DMS53 treated with DMSO at 0.1 percent for 48 hours (cell line): Measurements from ENCODE around the gene GALNT11.

Experiments
- DNase-seq: peaks from one replicate; lab custom pipeline; 2025; ENCODE audit not compliant: unreplicated experiment; lab: John Stamatoyannopoulos, UW

Gene GALNT11

DNA sequence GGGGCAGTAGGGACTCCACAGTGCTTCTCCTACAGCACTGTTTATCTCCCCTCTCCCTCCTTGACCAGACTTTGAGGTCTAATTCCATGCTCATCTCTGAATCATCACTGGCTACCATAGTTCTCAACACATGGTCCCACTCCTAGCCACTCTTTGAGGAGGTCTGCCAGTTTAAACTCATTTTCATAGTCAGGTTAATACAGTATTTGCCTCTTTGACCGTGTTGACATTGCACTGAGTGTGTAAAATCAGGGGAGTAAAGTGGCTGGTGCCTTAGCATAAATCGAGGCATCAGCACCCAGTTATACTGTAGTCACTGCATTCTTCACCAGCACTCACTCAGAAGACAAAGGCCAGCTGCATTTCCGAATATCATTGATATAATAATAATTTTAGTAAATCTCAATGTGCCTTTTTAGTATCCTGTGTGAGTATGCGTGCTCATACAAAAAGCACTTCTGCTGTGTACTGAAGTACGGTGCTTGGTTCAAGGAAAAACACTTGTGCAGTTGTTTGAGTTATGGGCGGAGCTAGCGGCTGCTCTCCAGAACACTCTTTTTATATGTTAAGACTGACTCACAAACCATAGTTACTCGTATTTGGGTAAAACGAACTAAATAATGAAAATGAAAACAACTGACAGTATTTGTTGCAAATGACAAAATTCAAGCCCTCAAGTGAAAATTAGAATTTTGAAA is 89.7 kb downstream of the GALNT11 start:
- DNase-seq: no peak

DNA sequence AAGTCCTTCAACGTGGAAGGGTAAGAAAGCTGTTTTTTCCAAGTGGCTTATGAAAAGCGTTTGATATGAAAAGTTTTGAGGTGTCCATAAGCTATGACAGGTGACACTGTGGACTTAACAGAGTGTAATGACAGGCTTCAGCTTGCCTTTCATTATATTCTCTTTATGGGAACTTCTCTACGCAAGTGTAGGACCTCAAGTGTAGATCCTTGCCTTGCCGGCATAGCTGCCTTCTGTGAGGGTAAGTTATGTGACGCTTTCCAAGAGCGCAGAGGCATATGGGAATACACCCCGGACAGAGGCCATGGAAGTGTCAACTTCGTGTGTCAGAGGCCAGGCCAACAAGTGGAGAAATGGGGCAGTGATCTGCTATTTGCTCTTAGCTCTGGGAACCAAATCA is 91.9 kb downstream of the GALNT11 start:
- DNase-seq: no peak

DNA sequence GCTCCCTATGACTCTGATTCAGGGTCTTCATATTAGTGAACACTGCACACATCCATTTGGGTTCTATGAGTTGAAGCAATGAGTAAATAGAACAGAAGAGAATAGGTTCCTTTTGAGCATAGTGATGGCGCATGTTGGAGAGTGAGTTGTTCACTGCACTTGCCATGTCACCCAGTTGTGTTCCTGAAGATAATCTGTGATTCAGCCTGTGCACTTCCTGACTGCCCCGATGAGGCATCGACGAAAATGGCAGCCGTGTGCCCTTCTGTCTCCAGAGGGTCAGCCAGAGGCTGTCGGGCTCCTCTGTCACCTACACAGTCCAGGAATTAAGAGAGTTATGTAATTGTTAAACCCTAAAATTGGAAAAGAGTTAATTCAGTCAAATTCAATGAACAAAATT is 94.7 kb downstream of the GALNT11 start:
- no peak for DNase-seq

DNA sequence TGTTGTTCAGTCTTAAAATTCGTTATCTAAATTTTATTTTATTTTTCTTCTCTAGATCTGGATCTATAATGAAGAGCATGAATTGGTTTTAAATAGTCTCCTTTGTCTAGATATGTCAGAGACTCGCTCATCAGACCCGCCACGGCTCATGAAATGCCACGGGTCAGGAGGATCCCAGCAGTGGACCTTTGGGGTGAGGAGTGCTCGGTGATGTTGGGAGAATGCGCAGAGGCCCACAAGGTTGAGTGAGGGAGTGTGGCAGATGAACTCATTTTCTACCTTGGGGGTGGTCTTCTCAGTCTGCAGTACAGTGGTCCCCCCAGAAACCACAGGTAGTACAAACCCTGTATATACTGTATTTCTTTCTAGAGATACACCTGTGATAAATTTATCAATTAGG is 95.3 kb downstream of the GALNT11 start:
- DNase-seq: no peak

DNA sequence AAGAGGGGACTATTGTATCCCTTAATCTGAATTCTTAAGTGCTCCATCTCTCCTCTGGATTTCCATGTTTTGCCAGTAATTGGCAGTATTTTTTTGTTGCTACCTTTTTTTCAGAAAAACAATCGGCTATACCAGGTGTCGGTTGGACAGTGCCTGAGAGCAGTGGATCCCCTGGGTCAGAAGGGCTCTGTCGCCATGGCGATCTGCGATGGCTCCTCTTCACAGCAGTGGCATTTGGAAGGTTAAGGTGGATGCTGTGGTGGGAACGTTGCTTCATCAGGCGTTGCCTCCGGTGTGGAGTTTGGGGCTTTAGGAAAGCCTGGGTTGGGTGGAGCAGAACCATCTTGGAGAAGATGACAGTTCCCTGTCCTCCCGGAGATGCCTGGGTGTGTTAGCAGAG is 96.0 kb downstream of the GALNT11 start:
- DNase-seq: no peak

DNA sequence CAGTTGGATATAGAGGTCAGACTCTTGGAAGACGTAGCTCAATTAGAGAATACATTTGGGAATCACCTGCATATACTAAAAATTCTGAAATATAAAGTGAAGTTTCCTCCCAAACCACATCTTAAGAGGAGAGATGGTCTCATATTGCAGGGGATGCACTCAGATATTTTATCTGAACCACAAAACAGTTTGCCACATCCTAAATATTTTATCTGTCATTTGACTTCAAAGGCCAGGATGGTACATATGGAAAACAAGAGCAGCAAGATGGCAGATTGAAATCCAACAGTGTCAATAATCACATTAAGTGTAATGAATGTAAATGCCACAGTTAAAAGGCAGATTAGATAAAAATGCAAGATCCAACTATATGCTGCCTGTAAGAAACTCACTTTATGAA is 97.1 kb downstream of the GALNT11 start:
- no peak for DNase-seq

DNA sequence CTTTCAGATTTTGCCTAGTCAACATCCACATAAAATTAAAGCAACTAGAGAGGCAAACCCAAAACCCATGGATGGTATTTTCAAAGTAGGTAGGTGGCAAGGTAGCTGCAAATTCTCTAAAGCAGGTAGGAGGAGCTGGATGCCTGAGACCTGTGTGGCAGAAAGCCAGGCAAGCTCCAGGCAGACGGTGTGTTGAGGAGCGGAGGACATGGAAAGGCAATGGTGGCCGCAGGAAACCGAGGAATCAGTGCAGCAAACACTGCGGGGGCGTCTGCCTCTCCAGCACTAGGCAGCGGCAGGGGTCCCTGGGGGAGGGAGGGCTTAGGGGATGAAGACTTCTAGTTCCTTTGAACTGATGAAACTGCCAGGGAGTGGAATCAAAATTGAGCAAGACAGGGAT is 101.3 kb downstream of the GALNT11 start:
- no peak for DNase-seq

DNA sequence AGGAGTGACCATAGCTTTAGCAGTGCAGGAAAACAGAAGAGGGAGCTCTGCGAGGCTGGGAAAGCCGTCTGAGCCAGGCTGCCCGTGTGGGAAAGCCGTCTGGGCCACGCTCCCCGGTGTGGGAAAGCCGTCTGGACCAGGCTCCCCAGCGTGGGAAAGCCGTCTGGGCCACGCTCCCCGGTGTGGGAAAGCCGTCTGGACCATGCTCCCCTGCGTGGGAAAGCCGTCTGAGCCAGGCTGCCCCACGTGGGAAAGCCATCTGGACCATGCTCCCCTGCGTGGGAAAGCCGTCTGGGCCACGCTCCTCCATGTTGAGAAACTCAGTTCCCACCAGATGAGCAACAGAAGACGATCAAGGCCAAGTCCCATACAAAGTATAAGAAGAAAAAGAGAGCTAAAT is 101.8 kb downstream of the GALNT11 start:
- DNase-seq: no peak

DNA sequence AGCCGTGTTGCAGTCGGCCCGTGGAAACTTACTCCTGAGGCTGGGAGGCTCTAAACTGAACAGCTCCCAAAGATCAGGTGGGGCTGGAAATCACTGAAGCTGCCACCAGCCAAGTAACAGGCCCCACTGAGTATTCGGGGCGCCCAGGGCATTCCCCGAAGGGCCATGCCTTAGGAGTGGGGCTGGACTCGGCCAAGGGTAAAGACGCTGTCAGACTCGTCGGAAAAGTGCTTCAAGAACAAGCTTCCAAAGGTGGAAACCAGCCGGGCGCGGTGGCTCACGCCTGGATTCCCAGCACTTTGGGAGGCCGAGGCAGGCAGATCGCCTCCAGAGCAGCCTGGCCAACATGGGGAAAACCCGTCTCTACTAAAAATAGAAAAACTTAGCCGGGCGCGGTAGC is 102.8 kb downstream of the GALNT11 start:
- no peak for DNase-seq

DNA sequence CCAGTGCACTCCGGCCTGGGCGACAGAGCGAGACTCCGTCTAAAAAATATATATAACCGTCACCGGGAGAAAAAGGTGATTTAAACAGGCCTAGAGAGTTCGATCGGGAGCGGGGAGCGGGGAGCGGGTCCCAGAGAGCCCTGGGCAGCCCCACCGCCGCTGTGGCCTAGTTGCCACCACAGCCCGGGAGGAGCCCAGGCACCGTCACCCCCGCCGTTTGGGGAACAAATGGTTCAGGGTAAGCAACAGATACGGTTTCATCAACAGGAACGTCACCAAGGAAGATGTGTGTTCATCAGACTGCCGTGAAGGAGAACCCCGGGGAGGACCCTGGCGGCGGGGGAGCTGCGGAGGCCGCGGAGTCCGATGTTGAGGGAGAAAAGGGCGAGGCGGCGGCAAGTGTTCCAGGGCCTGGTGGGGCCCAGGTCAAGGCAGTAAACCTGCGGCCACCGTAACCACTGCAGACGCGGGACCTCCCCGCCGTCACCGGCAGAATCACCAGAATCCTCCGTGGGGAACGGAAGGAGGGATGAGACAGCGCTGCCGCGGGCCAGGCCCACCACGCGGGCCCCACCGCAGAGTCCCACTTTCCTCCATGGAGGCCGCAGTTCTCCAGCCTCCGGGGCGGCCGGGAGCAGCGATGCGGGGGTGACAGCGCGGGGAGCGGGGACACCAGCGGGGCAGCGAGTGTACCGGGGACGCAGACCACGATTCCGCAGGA is 103.4 kb downstream of the GALNT11 start:
- no peak for DNase-seq

DNA sequence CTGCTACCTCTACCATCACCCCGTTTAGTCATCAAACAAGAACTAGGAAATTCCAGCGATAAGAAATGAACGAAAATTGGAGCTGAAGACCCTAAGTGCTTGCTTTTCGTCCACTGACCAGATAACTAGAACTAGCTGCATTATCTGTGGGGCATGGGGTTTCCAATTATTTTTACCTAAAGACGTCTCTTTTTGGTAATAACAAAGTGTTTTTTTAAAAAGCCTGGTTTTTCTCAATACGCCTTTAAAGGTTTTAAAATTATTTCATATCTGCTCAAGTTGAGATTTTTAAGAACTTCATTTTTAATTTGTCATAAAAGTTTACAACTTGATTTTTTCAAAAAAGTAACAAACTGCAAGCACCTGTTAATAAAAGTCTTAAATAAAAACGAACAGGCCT is 104.2 kb downstream of the GALNT11 start:
- no peak for DNase-seq

DNA sequence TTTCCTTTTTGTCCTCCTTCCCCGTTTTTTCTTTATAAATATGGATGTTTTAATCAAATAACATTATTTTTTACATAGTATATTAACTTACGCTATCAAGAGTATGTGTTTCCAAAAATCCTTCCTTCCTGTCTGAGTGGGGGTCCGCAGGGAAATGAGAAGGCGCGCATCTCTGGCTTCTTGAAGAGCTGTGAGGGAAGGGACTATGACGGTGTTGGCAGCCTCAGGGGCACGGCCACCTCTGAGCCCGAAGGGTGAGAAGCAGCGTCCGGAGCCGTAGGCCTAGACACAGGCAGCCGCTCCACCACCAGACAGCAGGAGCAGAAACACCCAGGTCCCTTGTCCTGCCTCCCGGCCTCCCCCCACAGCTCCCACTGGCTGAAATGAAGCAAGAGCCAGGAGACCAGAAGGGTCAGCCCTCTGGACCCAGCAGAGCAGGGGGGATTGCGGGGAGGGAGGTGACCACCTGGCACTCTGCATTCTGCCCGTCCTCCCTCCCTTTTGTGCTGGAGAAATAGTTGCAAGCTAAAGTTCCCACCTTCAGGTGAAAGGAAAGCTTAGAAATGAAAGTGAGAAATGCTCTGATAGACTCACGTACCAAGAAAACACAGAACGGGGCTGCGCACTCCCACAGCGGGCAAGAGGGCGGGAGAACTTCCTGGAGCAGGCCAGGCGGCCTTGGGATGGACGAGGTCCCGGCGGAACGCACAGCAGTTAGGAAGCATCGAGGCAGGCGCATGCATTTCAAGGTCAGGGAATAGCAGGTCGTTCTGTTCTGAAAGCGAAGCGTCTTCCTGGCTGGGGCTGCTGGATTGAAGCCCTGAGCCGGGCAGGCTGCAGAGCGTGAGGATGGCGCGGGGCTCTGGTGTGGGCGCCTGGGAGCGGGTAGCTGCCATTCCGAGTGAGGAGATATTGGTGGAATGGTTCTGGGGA is 105.5 kb downstream of the GALNT11 start:
- no peak for DNase-seq

DNA sequence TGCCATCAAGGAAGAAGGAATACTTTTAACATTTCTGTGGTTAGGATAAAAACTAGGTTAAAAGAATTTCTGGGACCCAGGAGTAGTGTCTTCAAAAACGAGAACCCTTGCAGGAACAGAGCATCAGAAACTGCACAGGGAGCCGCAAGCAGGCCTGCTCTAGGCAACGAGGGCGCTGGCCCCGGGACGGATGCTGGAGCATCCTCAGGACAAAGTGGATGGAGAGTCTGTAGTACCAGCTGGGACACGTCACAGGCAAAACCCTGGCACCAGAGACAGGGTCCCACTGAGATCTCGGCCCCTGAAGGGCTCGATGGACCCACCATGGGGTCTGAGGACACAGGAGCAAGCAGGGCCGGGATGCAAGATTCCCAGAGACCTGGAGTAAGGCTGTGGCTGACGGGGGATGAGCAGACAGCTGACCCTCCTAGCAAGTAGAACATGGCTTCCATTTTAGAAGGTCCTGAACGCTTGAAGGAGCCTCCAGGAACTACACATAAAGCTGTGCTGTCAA is 106.6 kb downstream of the GALNT11 start:
- no peak for DNase-seq

DNA sequence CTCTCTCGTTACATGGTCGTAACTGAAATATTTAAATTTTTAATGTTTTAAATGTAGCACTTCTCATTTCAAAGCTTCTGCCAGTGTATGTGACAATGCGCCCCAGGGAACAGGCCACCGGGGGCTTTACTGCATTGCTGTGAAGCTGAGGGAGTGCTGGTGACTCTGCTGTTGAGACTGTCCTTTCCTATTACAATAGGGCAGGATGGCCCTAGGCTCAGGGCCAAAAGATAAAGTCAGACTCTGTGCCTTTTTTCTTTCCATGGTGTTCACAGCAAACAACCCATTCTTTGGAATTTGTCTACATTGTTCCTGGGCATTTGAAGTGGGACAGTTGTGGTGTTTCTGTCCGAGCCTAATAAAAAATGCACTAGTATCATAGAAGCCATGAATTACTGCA is 107.3 kb downstream of the GALNT11 start:
- DNase-seq: no peak

DNA sequence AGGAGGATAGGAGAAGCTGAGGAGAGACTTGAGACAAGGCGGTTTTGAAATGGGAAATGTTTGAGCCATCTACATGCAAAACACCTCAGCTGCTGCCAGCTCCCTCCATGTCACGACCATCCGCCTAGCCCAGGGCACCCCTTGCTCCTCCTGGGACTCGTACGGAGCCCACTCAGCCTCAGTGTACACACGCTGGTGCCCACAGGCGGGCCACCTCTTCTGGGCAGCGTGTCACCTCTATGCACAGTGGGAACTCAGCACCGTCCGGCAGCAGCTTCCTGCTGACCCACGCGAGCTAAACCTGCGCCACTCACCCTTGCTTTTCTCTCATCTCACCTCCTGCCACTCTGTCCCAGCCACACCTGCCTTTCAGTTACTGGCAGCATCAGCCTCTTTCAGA is 108.3 kb downstream of the GALNT11 start:
- DNase-seq: no peak

DNA sequence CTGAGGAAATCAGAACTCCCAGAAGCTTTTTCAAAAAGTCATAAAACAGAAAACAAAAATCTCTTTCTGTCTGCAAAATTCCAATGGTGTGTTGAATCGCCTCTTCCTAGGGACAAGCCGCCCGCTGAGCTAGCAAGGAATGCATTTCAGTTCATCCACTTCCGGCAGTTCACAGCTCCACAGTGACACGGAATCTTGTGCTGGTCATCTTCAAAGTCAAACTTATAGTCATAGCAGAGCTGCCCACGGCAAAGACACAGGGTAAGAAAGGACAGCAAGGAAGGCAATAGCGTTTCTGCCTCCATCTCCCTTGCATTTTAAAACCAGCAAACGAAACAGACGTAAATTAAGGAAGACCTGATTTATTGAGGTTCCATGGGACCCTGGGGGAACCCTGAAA is 111.2 kb downstream of the GALNT11 start:
- no peak for DNase-seq

DNA sequence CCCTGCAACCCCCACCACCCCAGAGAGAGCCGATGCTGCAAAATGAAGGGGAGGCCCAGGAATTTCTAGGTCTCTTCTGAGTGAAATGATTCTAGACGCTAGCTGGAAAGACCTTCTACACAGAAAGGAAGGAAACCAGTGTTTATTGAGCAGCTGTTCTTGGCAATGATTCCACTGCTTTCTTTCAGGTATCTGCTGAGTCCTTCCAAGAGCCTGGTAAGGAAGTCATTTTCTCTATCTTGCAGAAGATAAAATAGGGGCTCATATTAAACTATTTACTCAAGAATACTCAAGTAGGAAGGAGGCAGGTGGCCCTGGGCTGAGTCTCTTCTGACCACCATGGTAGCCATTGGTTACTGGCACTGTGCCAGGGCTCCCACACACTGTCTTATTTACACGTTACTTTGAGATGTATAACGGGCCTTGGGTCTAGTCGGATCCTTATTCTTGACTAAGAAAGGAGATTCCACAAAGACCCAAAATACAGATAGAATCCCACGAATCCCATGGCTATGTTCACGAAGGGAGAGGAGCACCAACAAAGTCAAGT is 112.1 kb downstream of the GALNT11 start:
- DNase-seq: no peak

DNA sequence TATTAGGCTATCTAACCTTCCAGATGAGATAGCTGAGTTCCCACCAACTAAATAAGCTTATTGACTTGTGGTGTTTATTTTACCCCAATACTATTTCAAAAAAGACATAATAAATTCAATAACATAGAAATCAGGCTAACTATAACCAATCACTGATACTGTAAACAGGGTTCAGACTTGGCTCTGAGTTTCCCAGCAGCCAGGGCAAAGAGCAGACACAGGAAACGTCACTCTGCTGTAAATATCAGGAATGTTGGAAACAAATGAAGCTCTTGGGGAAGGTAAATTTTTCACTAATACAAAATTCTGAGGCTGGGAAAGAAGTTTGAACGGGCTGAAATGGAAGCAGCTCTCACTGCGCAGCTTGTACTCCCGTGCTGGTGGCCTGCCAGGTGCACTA is 114.6 kb downstream of the GALNT11 start:
- DNase-seq: no peak

DNA sequence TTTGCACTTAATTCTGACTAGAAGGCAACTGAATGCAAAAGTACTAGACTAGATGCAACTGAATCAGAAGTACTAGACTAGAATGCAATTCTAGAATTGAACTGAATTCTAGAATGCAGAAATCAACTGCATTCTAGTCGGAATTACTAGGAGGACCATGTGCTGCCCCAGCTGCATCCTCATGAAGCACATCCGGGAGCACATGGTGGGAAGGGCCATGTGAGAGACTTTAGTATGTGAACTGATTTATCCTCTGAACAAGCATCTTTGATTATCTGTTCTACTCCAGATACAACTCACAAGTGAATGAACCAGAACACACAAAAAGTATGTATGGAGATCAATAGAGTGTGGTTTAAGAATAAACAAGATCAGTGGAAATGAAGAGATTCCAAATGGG is 115.1 kb downstream of the GALNT11 start:
- DNase-seq: no peak

DNA sequence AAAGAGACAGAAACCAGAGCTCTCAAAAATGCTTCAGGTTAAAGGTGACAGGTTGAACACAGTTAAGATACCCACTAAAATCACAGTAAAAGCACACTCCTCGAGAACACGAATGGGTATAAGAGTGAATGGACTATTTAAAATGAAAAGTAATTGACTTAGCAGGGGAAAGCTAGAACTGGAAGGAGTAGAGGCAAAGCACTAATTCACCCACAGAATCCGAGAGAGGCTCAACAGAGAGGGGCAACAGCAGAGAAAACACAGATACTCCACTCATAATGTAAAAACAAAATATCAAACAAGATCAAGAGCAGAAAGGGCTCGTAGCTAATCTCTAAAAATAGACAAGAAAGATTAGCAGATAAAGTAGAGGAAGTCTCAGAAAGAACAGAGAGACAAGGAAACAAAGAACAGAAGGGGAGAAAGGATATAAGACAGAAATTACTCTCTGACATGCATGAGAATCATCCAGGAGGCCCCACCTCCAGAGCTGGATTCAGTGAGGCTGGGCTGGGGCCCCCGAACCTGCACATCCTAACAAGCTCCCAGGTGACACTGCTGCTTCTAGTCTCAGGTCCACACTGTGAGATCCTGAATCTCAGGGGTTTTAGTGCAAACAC is 117.6 kb downstream of the GALNT11 start:
- no peak for DNase-seq
